ENCODE results near the gene SYCP2. TPM values are rescaled to one million over a fixed set of nuclear protein-coding genes. Genes with fewer than 3 reads are reported as not detected.

SYCP2 gene
- total RNA-seq, 2 experiments from 2014 or later = 13.4 to 15.0 TPM

- ATAC-seq (ENCODE audit: low read depth) (peak; percentile 66), DNase-seq (no peak)
- Mint-ChIP-seq H3K4me1 (peaks cover 2% of the 10 kb centered on the region), H3K36me3 (no peaks in the 10 kb centered on the region), H3K27ac (no peak overlapping the region), H3K9me3 (no peaks in the 10 kb centered on the region), H3K27me3 (peaks cover 13% of the 10 kb centered on the region), H3K4me3 (peak overlapping the region; percentile 6)
- POLR2A ChIA-PET = no interaction called here
Measured at GRCh38 chr20:59835448-59836395, 97.7 kb downstream of the SYCP2 start.

GRCh38 chr20:59835057-59835447 is 98.4 kb downstream of the SYCP2 start:
- Mint-ChIP-seq H3K27ac (no peak overlapping the region), H3K4me3 (no peak overlapping the region), H3K27me3 (peaks cover 13% of the 10 kb centered on the region), H3K4me1 (peaks cover 2% of the 10 kb centered on the region), H3K9me3 (no peaks in the 10 kb centered on the region), H3K36me3 (no peaks in the 10 kb centered on the region)
- no peak for DNase-seq
- ATAC-seq (ENCODE audit: low read depth) = no peak
- POLR2A ChIA-PET = no interaction called here

- ATAC-seq (ENCODE audit: low read depth) (no peak), DNase-seq (no peak)
- POLR2A ChIA-PET = no interaction called here
- H3K27me3 Mint-ChIP-seq = peaks cover 10% of the 10 kb centered on the region
- no peaks in the 10 kb centered on the region for H3K4me1 Mint-ChIP-seq
- no peaks in the 10 kb centered on the region for H3K9me3 Mint-ChIP-seq
- H3K4me3 Mint-ChIP-seq = no peak overlapping the region
- no peaks in the 10 kb centered on the region for H3K36me3 Mint-ChIP-seq
- no peak overlapping the region for H3K27ac Mint-ChIP-seq
Measured at GRCh38 chr20:59832406-59833363, 100.8 kb downstream of the SYCP2 start.

GRCh38 chr20:59831916-59832270 is 101.5 kb downstream of the SYCP2 start:
- POLR2A ChIA-PET = no interaction called here
- Mint-ChIP-seq H3K9me3 (no peaks in the 10 kb centered on the region), H3K4me1 (no peaks in the 10 kb centered on the region), H3K27ac (no peak overlapping the region), H3K27me3 (peaks cover 8% of the 10 kb centered on the region), H3K4me3 (no peak overlapping the region), H3K36me3 (no peaks in the 10 kb centered on the region)
- no peak for ATAC-seq (ENCODE audit: low read depth)
- DNase-seq = no peak

GRCh38 chr20:59831024-59831915 is 102.2 kb downstream of the SYCP2 start:
- DNase-seq (no peak), ATAC-seq (ENCODE audit: low read depth) (no peak)
- Mint-ChIP-seq H3K27ac (no peak overlapping the region), H3K4me3 (no peak overlapping the region), H3K36me3 (no peaks in the 10 kb centered on the region), H3K9me3 (no peaks in the 10 kb centered on the region), H3K27me3 (peaks cover 7% of the 10 kb centered on the region), H3K4me1 (no peaks in the 10 kb centered on the region)
- POLR2A ChIA-PET = no interaction called here

- no peaks in the 10 kb centered on the region for H3K4me1 Mint-ChIP-seq
- H3K4me3 Mint-ChIP-seq = no peak overlapping the region
- POLR2A ChIA-PET = no interaction called here
- ATAC-seq (ENCODE audit: low read depth) = no peak
- no peak for DNase-seq
- no peak overlapping the region for H3K27ac Mint-ChIP-seq
- no peaks in the 10 kb centered on the region for H3K9me3 Mint-ChIP-seq
- H3K36me3 Mint-ChIP-seq = no peaks in the 10 kb centered on the region
- peaks cover under 1% of the 10 kb centered on the region for H3K27me3 Mint-ChIP-seq
Measured at GRCh38 chr20:59830665-59831023, 102.8 kb downstream of the SYCP2 start.

- Mint-ChIP-seq H3K4me1 (no peaks in the 10 kb centered on the region), H3K36me3 (no peaks in the 10 kb centered on the region), H3K27me3 (no peaks in the 10 kb centered on the region), H3K9me3 (no peaks in the 10 kb centered on the region), H3K27ac (no peak overlapping the region), H3K4me3 (no peak overlapping the region)
- ATAC-seq (ENCODE audit: low read depth) (no peak), DNase-seq (no peak)
- POLR2A ChIA-PET = no interaction called here
Measured at GRCh38 chr20:59829786-59830664, 103.4 kb downstream of the SYCP2 start.

- DNase-seq = no peak
- no peaks in the 10 kb centered on the region for H3K9me3 Mint-ChIP-seq
- H3K4me1 Mint-ChIP-seq = no peaks in the 10 kb centered on the region
- no peaks in the 10 kb centered on the region for H3K27me3 Mint-ChIP-seq
- no peaks in the 10 kb centered on the region for H3K36me3 Mint-ChIP-seq
- no peak overlapping the region for H3K4me3 Mint-ChIP-seq
- ATAC-seq (ENCODE audit: low read depth) = no peak
- POLR2A ChIA-PET = no interaction called here
- H3K27ac Mint-ChIP-seq = no peak overlapping the region
Measured at GRCh38 chr20:59829054-59829785, 104.2 kb downstream of the SYCP2 start.

- Mint-ChIP-seq H3K9me3 (no peaks in the 10 kb centered on the region), H3K4me3 (no peak overlapping the region), H3K4me1 (no peaks in the 10 kb centered on the region), H3K27ac (no peak overlapping the region), H3K36me3 (no peaks in the 10 kb centered on the region), H3K27me3 (no peaks in the 10 kb centered on the region)
- DNase-seq (no peak), ATAC-seq (ENCODE audit: low read depth) (no peak)
- POLR2A ChIA-PET = no interaction called here
Measured at GRCh38 chr20:59828125-59829053, 105.0 kb downstream of the SYCP2 start.

- Mint-ChIP-seq H3K36me3 (no peaks in the 10 kb centered on the region), H3K4me1 (no peaks in the 10 kb centered on the region), H3K9me3 (no peaks in the 10 kb centered on the region), H3K27me3 (no peaks in the 10 kb centered on the region), H3K27ac (no peak overlapping the region), H3K4me3 (no peak overlapping the region)
- POLR2A ChIA-PET = no interaction called here
- ATAC-seq (ENCODE audit: low read depth) = no peak
- DNase-seq = no peak
Measured at GRCh38 chr20:59827138-59828056, 106.0 kb downstream of the SYCP2 start.

Measured in activated naive CD8-positive, alpha-beta T cell treated with anti-CD3 and anti-CD28 coated beads, Interleukin-2, amount 10 ng/mL, durations not matched to agents 7 days and 5 days (primary cell).